ENCODE results near the gene JAK3.
"Not testable (repeated sequence)": the region's sequence is repeated elsewhere in the genome, so short reads cannot be mapped to it uniquely, and the experiment has no call there.

Gene JAK3

GRCh38 chr19:17811103-17811502, 36.7 kb downstream of the JAK3 start:
- intact Hi-C loops (cut with DNase I): no loop called here
- DNase-seq: no peak

- DNase-seq: no peak
- intact Hi-C loops (cut with DNase I): no loop called here
These were observed 40.0 kb downstream of the JAK3 start for GRCh38 chr19:17807731-17808316.

GRCh38 chr19:17806945-17807344, 40.8 kb downstream of the JAK3 start:
- intact Hi-C loops (cut with DNase I): no loop called here
- DNase-seq: no peak

GRCh38 chr19:17805427-17805826, 42.4 kb downstream of the JAK3 start:
- intact Hi-C loops (cut with DNase I): no loop called here
- DNase-seq: no peak

GRCh38 chr19:17803264-17803896, 44.4 kb downstream of the JAK3 start:
- no peak for DNase-seq
- intact Hi-C loops (cut with DNase I): no loop called here

- no peak for DNase-seq
- intact Hi-C loops (cut with DNase I): no loop called here
These were observed 45.5 kb downstream of the JAK3 start for GRCh38 chr19:17802137-17802858.

- DNase-seq; intact Hi-C loops (cut with DNase I): not testable (repeated sequence)
These were observed 49.2 kb downstream of the JAK3 start for GRCh38 chr19:17798599-17798998.

GRCh38 chr19:17797424-17798201, 50.2 kb downstream of the JAK3 start:
- intact Hi-C loops (cut with DNase I): no loop called here
- no peak for DNase-seq

GRCh38 chr19:17796838-17797423, 50.9 kb downstream of the JAK3 start:
- DNase-seq: no peak
- intact Hi-C loops (cut with DNase I): no loop called here

GRCh38 chr19:17796013-17796837, 51.6 kb downstream of the JAK3 start:
- intact Hi-C loops (cut with DNase I): no loop called here
- no peak for DNase-seq

GRCh38 chr19:17795495-17795856, 52.3 kb downstream of the JAK3 start:
- intact Hi-C loops (cut with DNase I): no loop called here
- no peak for DNase-seq

GRCh38 chr19:17794731-17795494, 52.9 kb downstream of the JAK3 start, which contains the start of gene B3GNT3:
TSS of gene B3GNT3 (plus strand) at chr19:17795138. CDS start at chr19:17807808, 12,670 bp downstream.
- DNase-seq: no peak
- intact Hi-C loops (cut with DNase I): no loop called here

GRCh38 chr19:17794412-17794730, 53.4 kb downstream of the JAK3 start:
- DNase-seq: no peak
- intact Hi-C loops (cut with DNase I): no loop called here

- DNase-seq: no peak
- intact Hi-C loops (cut with DNase I): no loop called here
These were observed 57.6 kb downstream of the JAK3 start for GRCh38 chr19:17790059-17790780.

- intact Hi-C loops (cut with DNase I): no loop called here
- DNase-seq: no peak
These were observed 59.1 kb downstream of the JAK3 start for GRCh38 chr19:17788632-17789031.

- intact Hi-C loops (cut with DNase I): no loop called here
- DNase-seq: no peak
These were observed 60.4 kb downstream of the JAK3 start for GRCh38 chr19:17787274-17787913.

GRCh38 chr19:17784201-17785008, 63.4 kb downstream of the JAK3 start:
- intact Hi-C loops (cut with DNase I): loop anchor here (5.0 kb wide), 1 partner anchor 82 kb away; no protein-coding TSS in a partner anchor
- peak in 8 of 10 donors; percentile 34 to 94 (median 75) for DNase-seq

Data from posterior cingulate gyrus (tissue), 11 donors.